Neuron (in vitro differentiated cells): Measurements from ENCODE around the gene OTOG.

ENCODE experiments used
- H2AFZ ChIP-seq: one replicate; pipeline ENCODE4 v1.6.1; 2013; ENCODE audit warnings: low read depth, mild to moderate bottlenecking, inconsistent platforms, low read length, moderate library complexity
- H3K27me3 ChIP-seq: one replicate; pipeline ENCODE4 v1.6.1; 2013; ENCODE audit warnings: low read length; ENCODE audit not compliant: insufficient read depth
- H3K36me3 ChIP-seq: one replicate; pipeline ENCODE4 v1.6.1; 2013; ENCODE audit warnings: low read length; ENCODE audit not compliant: insufficient read depth
- H3K4me1 ChIP-seq: one replicate; pipeline ENCODE4 v1.6.1; 2013; ENCODE audit warnings: low read length; ENCODE audit not compliant: insufficient read depth
- H3K4me3 ChIP-seq: 2 replicates; pipeline ENCODE4 v1.5.1; 2013; ENCODE audit warnings: mild to moderate bottlenecking, low read length, moderate library complexity
- H3K9me3 ChIP-seq: one replicate; pipeline ENCODE4 v1.6.1; 2013; ENCODE audit warnings: low read length

OTOG gene

GRCh38 chr11:17563961-17564686 lies 17.1 kb downstream of the OTOG start:
- Histone ChIP-seq H3K27me3 (no peaks in the 10 kb centered on the region), H3K4me1 (no peaks in the 10 kb centered on the region), H3K36me3 (no peaks in the 10 kb centered on the region), H2AFZ (no peak overlapping the region), H3K9me3 (no peaks in the 10 kb centered on the region), H3K4me3 (no peak overlapping the region)

- no peaks in the 10 kb centered on the region for H3K27me3 ChIP-seq
- no peak overlapping the region for H2AFZ ChIP-seq
- H3K9me3 ChIP-seq: no peaks in the 10 kb centered on the region
- H3K4me3 ChIP-seq: no peak overlapping the region
- H3K36me3 ChIP-seq: no peaks in the 10 kb centered on the region
- no peaks in the 10 kb centered on the region for H3K4me1 ChIP-seq
These were observed 17.6 kb downstream of the OTOG start for GRCh38 chr11:17564687-17565042.

- Histone ChIP-seq H3K4me1 (no peaks in the 10 kb centered on the region), H3K9me3 (no peaks in the 10 kb centered on the region), H3K4me3 (no peak overlapping the region), H3K36me3 (no peaks in the 10 kb centered on the region), H3K27me3 (peaks cover 13% of the 10 kb centered on the region), H2AFZ (no peak overlapping the region)
These were observed 21.9 kb downstream of the OTOG start for GRCh38 chr11:17568944-17569343.

GRCh38 chr11:17570034-17570433 lies 23.0 kb downstream of the OTOG start:
- H3K4me3 ChIP-seq: no peak overlapping the region
- peaks cover 13% of the 10 kb centered on the region for H3K27me3 ChIP-seq
- no peaks in the 10 kb centered on the region for H3K4me1 ChIP-seq

GRCh38 chr11:17571431-17572358 lies 24.6 kb downstream of the OTOG start:
- no peaks in the 10 kb centered on the region for H3K9me3 ChIP-seq
- H3K4me3 ChIP-seq: no peak overlapping the region
- H3K27me3 ChIP-seq: peaks cover 13% of the 10 kb centered on the region
- no peaks in the 10 kb centered on the region for H3K36me3 ChIP-seq
- no peak overlapping the region for H2AFZ ChIP-seq
- H3K4me1 ChIP-seq: no peaks in the 10 kb centered on the region

More at GRCh38 chr11:17570034-17570433, 23.0 kb downstream of the OTOG start:
- Histone ChIP-seq H3K9me3 (no peaks in the 10 kb centered on the region), H2AFZ (no peak overlapping the region), H3K36me3 (no peaks in the 10 kb centered on the region)

- no peaks in the 10 kb centered on the region for H3K9me3 ChIP-seq
- no peaks in the 10 kb centered on the region for H3K4me1 ChIP-seq
- no peak overlapping the region for H2AFZ ChIP-seq
- no peaks in the 10 kb centered on the region for H3K36me3 ChIP-seq
- peaks cover 13% of the 10 kb centered on the region for H3K27me3 ChIP-seq
- no peak overlapping the region for H3K4me3 ChIP-seq
These were observed 25.3 kb downstream of the OTOG start for GRCh38 chr11:17572359-17572690.

GRCh38 chr11:17572791-17573460 lies 25.9 kb downstream of the OTOG start:
- H3K9me3 ChIP-seq: no peaks in the 10 kb centered on the region
- no peak overlapping the region for H2AFZ ChIP-seq
- no peak overlapping the region for H3K4me3 ChIP-seq
- peaks cover 13% of the 10 kb centered on the region for H3K27me3 ChIP-seq
- H3K36me3 ChIP-seq: no peaks in the 10 kb centered on the region
- no peaks in the 10 kb centered on the region for H3K4me1 ChIP-seq

- Histone ChIP-seq H3K36me3 (no peaks in the 10 kb centered on the region), H3K4me1 (no peaks in the 10 kb centered on the region), H3K9me3 (no peaks in the 10 kb centered on the region), H3K27me3 (peaks cover 13% of the 10 kb centered on the region), H2AFZ (no peak overlapping the region), H3K4me3 (no peak overlapping the region)
These were observed 26.5 kb downstream of the OTOG start for GRCh38 chr11:17573526-17573925.

GRCh38 chr11:17574141-17575091 lies 27.4 kb downstream of the OTOG start:
- Histone ChIP-seq H3K36me3 (no peaks in the 10 kb centered on the region), H3K4me3 (no peak overlapping the region), H3K27me3 (peaks cover 13% of the 10 kb centered on the region), H3K4me1 (no peaks in the 10 kb centered on the region), H3K9me3 (no peaks in the 10 kb centered on the region), H2AFZ (no peak overlapping the region)

GRCh38 chr11:17575431-17576425 lies 28.7 kb downstream of the OTOG start:
- Histone ChIP-seq H3K4me1 (no peaks in the 10 kb centered on the region), H2AFZ (no peak overlapping the region), H3K27me3 (peaks cover 13% of the 10 kb centered on the region), H3K4me3 (no peak overlapping the region), H3K36me3 (no peaks in the 10 kb centered on the region), H3K9me3 (no peaks in the 10 kb centered on the region)

GRCh38 chr11:17578296-17578695 lies 31.2 kb downstream of the OTOG start:
- H3K27me3 ChIP-seq: peaks cover under 1% of the 10 kb centered on the region
- H3K9me3 ChIP-seq: no peaks in the 10 kb centered on the region
- H3K4me3 ChIP-seq: no peak overlapping the region
- no peaks in the 10 kb centered on the region for H3K4me1 ChIP-seq
- H3K36me3 ChIP-seq: no peaks in the 10 kb centered on the region
- H2AFZ ChIP-seq: no peak overlapping the region
